H9 (cell line): Measurements from ENCODE around the gene CRACDL. TPM values are rescaled to one million over a fixed set of nuclear protein-coding genes. Genes with fewer than 3 reads are reported as not detected.

ENCODE experiments used
- DNase-seq: peaks from one replicate; pipeline ENCODE4 v3.0.0-alpha.2; 2017
- H2AFZ ChIP-seq: one replicate; pipeline ENCODE4 v1.6.1; 2013; ENCODE audit warnings: mild to moderate bottlenecking, low read length, control low read depth, moderate library complexity
- H2AK5ac ChIP-seq: 2 replicates; pipeline ENCODE4 v1.6.1; 2013; ENCODE audit warnings: low read length, control low read depth, mixed read lengths; ENCODE audit not compliant: insufficient read length
- H2BK120ac ChIP-seq: one replicate; pipeline ENCODE4 v1.6.1; 2013; ENCODE audit warnings: low read depth, mild to moderate bottlenecking, low read length, control low read depth, inconsistent platforms; ENCODE audit not compliant: poor library complexity, severe bottlenecking
- H2BK12ac ChIP-seq: 2 replicates; pipeline ENCODE4 v1.6.1; 2013; ENCODE audit warnings: low read length, control low read depth, mixed read lengths, low read depth; ENCODE audit not compliant: insufficient read length
- H2BK15ac ChIP-seq: 2 replicates; pipeline ENCODE4 v1.6.1; 2013; ENCODE audit warnings: low read depth, low read length, control low read depth
- H2BK20ac ChIP-seq: one replicate; pipeline ENCODE4 v1.6.1; 2013; ENCODE audit warnings: low read depth, mild to moderate bottlenecking, low read length, control low read depth, inconsistent platforms; ENCODE audit not compliant: poor library complexity, severe bottlenecking
- H2BK5ac ChIP-seq: 2 replicates; pipeline ENCODE4 v1.6.1; 2013; ENCODE audit warnings: low read length, control low read depth, mixed read lengths; ENCODE audit not compliant: insufficient read length
- H3K14ac ChIP-seq: 2 replicates; pipeline ENCODE4 v1.6.1; 2013; ENCODE audit warnings: low read length, control low read depth; ENCODE audit not compliant: insufficient read depth
- H3K18ac ChIP-seq: 2 replicates; pipeline ENCODE4 v1.6.1; 2013; ENCODE audit warnings: low read depth, mild to moderate bottlenecking, mixed read lengths, low read length, control low read depth; ENCODE audit not compliant: insufficient read length
- H3K23ac ChIP-seq: 2 replicates; pipeline ENCODE4 v1.6.1; 2013; ENCODE audit warnings: low read length, control low read depth, mixed read lengths, low read depth; ENCODE audit not compliant: insufficient read length
- H3K23me2 ChIP-seq: 2 replicates; pipeline ENCODE4 v1.6.1; 2013; ENCODE audit warnings: low read depth, mild to moderate bottlenecking, mixed read lengths, low read length, control low read depth; ENCODE audit not compliant: insufficient read length, poor library complexity, severe bottlenecking
- H3K27ac ChIP-seq: 2 replicates; pipeline ENCODE4 v1.5.1; 2013; ENCODE audit warnings: low read length, control low read depth, mixed read lengths, low read depth; ENCODE audit not compliant: insufficient read length
- H3K27me3 ChIP-seq: 2 replicates; pipeline ENCODE4 v1.6.1; 2013; ENCODE audit warnings: low read length, control low read depth, inconsistent platforms; ENCODE audit not compliant: insufficient read depth
- H3K4ac ChIP-seq: 2 replicates; pipeline ENCODE4 v1.6.1; 2013; ENCODE audit warnings: low read depth, mild to moderate bottlenecking, control low read depth, inconsistent platforms, low read length, moderate library complexity
- H3K4me1 ChIP-seq: 2 replicates; pipeline ENCODE4 v1.6.1; 2013; ENCODE audit warnings: low read length, control low read depth, inconsistent platforms; ENCODE audit not compliant: insufficient read depth
- H3K4me2 ChIP-seq: 2 replicates; pipeline ENCODE4 v1.6.1; 2013; ENCODE audit warnings: low read length, control low read depth, mixed read lengths; ENCODE audit not compliant: insufficient read length, insufficient read depth
- H3K56ac ChIP-seq: 2 replicates; pipeline ENCODE4 v1.6.1; 2013; ENCODE audit warnings: low read depth, mild to moderate bottlenecking, mixed read lengths, low read length, control low read depth; ENCODE audit not compliant: insufficient read length
- H3K79me1 ChIP-seq: 2 replicates; pipeline ENCODE4 v1.6.1; 2013; ENCODE audit warnings: low read depth, mild to moderate bottlenecking, moderate library complexity, low read length, control low read depth, inconsistent platforms; ENCODE audit not compliant: insufficient read depth, poor library complexity, severe bottlenecking
- H3K79me2 ChIP-seq: 2 replicates; pipeline ENCODE4 v1.6.1; 2013; ENCODE audit warnings: low read length, control low read depth, inconsistent platforms; ENCODE audit not compliant: insufficient read depth
- H3K9ac ChIP-seq: 2 replicates; pipeline ENCODE4 v1.6.1; 2013; ENCODE audit warnings: low read length, control low read depth, mixed read lengths; ENCODE audit not compliant: insufficient read length; ENCODE audit errors: extremely low read depth
- H3K9me3 ChIP-seq: one replicate; pipeline ENCODE4 v1.6.1; 2013; ENCODE audit warnings: low read depth, low read length, inconsistent platforms; ENCODE audit not compliant: control insufficient read depth
- H3T11ph ChIP-seq: one replicate; pipeline ENCODE4 v1.6.1; 2013; ENCODE audit warnings: mild to moderate bottlenecking, low read length, control low read depth, inconsistent platforms
- H4K20me1 ChIP-seq: one replicate; pipeline ENCODE4 v1.6.1; 2013; ENCODE audit not compliant: control insufficient read depth, insufficient read length, insufficient read depth
- H4K5ac ChIP-seq: 2 replicates; pipeline ENCODE4 v1.6.1; 2013; ENCODE audit warnings: low read depth, mild to moderate bottlenecking, mixed read lengths, low read length, control low read depth; ENCODE audit not compliant: insufficient read length
- H4K8ac ChIP-seq: replicated peaks from 2 replicates; pipeline ENCODE4 v1.6.1; 2013; ENCODE audit warnings: low read length, control low read depth, mixed read lengths, low read depth; ENCODE audit not compliant: insufficient read length
- H4K91ac ChIP-seq: 2 replicates; pipeline ENCODE4 v1.6.1; 2013; ENCODE audit warnings: low read depth, mild to moderate bottlenecking, moderate library complexity, mixed read lengths, low read length, control low read depth; ENCODE audit not compliant: insufficient read length
- H3K27ac Mint-ChIP-seq, 3 experiments: 2 replicates in 2 of 3; 3 replicates in 1 of 3; pipeline ENCODE4 v1.8.0; 2020 to 2021; ENCODE audit warnings: mixed read lengths in 3 of 3, mild to moderate bottlenecking in 1 of 3, moderate library complexity in 1 of 3
- H3K27me3 Mint-ChIP-seq: 2 replicates; pipeline ENCODE4 v1.8.0; 2021; ENCODE audit warnings: low read depth, mild to moderate bottlenecking, moderate library complexity, mixed read lengths
- H3K36me3 Mint-ChIP-seq, 3 experiments: 2 replicates in 2 of 3; 3 replicates in 1 of 3; pipeline ENCODE4 v1.8.0; 2020 to 2021; ENCODE audit warnings: low read depth in 3 of 3, mixed read lengths in 3 of 3; ENCODE audit not compliant: insufficient read depth in 1 of 3
- H3K4me1 Mint-ChIP-seq, 2 experiments: 2 replicates each; pipeline ENCODE4 v1.8.0; 2020; ENCODE audit warnings: mixed read lengths in 2 of 2
- H3K4me3 Mint-ChIP-seq, 2 experiments: 2 replicates in 1 of 2; 3 replicates in 1 of 2; pipeline ENCODE4 v1.8.0; 2020 to 2021; ENCODE audit warnings: mild to moderate bottlenecking in 2 of 2, mixed read lengths in 2 of 2, moderate library complexity in 1 of 2
- H3K9me3 Mint-ChIP-seq, 2 experiments: 2 replicates in 1 of 2; 3 replicates in 1 of 2; pipeline ENCODE4 v1.8.0; 2020; ENCODE audit warnings: mild to moderate bottlenecking in 2 of 2, mixed read lengths in 2 of 2, moderate library complexity in 1 of 2
- CTCF ChIP-seq: fragments of 200-600 bp; sonication (generic); conservative IDR thresholded peaks from 3 replicates; pipeline ENCODE4 v1.8.0; 2021; ENCODE audit warnings: antibody characterized with exemption, mild to moderate bottlenecking
- total RNA-seq: library from RNA; stranded (reverse); gene quantifications from 2 replicates; pipeline ENCODE4 v1.2.1, GENCODE V29; 2021

Gene CRACDL
- total RNA-seq, 1 experiment from 2014 or later, result 0.48 TPM

- H3K27ac Mint-ChIP-seq, result no peak overlapping the region
- H3K23me2 ChIP-seq, result no peaks in the 10 kb centered on the region
Measured at GRCh38 chr2:98746426-98746825, 189.6 kb downstream of the CRACDL start.

More at GRCh38 chr2:98746426-98746825, 189.6 kb downstream of the CRACDL start:
- Histone ChIP-seq H3K4ac (no peak overlapping the region), H4K20me1 (no peaks in the 10 kb centered on the region), H3K9me3 (no peaks in the 10 kb centered on the region), H4K5ac (no peak overlapping the region), H3K4me2 (no peak overlapping the region), H4K91ac (no peak overlapping the region), H3K4me1 (no peaks in the 10 kb centered on the region; the same call in 1 of the 2 replicates), H2BK12ac (no peak overlapping the region), H3K79me1 (no peaks in the 10 kb centered on the region), H2BK120ac (no peak overlapping the region), H3K56ac (no peak overlapping the region), H2AK5ac (no peak overlapping the region), H3K79me2 (no peaks in the 10 kb centered on the region), H3K27ac (no peak overlapping the region), H2AFZ (no peak overlapping the region), H3K27me3 (no peaks in the 10 kb centered on the region; the same call in 1 of the 2 replicates), H3K23ac (no peak overlapping the region), H3K18ac (no peak overlapping the region), H2BK15ac (no peak overlapping the region), H2BK5ac (no peak overlapping the region), H3T11ph (no peak overlapping the region), H4K8ac (no peak overlapping the region), H2BK20ac (no peak overlapping the region), H3K9ac (no peak overlapping the region), H3K14ac (no peak overlapping the region)
- no peak for TF ChIP-seq CTCF
- Mint-ChIP-seq H3K9me3 (no peaks in the 10 kb centered on the region; a peak in 1 of 5 replicates), H3K4me1 (peaks cover 10 to 11% of the 10 kb centered on the region in 2 experiments), H3K27me3 (peaks cover 6% of the 10 kb centered on the region), H3K4me3 (no peak overlapping the region), H3K36me3 (no peaks in the 10 kb centered on the region)
- DNase-seq, result no peak
